ENCODE results near the gene CHID1.
A peak's percentile ranks its signal among the peaks of the same experiment; 100 is the strongest.

Gene CHID1

GRCh38 chr11:862081-862661 is 48.4 kb downstream of the CHID1 start:
- no peak for DNase-seq

- no peak for DNase-seq
Observed at GRCh38 chr11:861105-861479, 49.5 kb downstream of the CHID1 start.

- DNase-seq = no peak
Observed at GRCh38 chr11:860234-861104, 50.1 kb downstream of the CHID1 start.

GRCh38 chr11:859394-860131 is 51.0 kb downstream of the CHID1 start:
- peak; percentile 45 for DNase-seq

GRCh38 chr11:858762-859339 is 51.8 kb downstream of the CHID1 start:
- no peak for DNase-seq

- DNase-seq = no peak
Observed at GRCh38 chr11:858053-858761, 52.4 kb downstream of the CHID1 start.

GRCh38 chr11:856397-856796 is 54.2 kb downstream of the CHID1 start:
- no peak for DNase-seq

- DNase-seq = no peak
Observed at GRCh38 chr11:855796-856195, 54.8 kb downstream of the CHID1 start.

- no peak for DNase-seq
Observed at GRCh38 chr11:855330-855674, 55.3 kb downstream of the CHID1 start.

GRCh38 chr11:854601-855329 is 55.8 kb downstream of the CHID1 start:
- no peak for DNase-seq

- no peak for DNase-seq
Observed at GRCh38 chr11:853682-854448, 56.7 kb downstream of the CHID1 start.

- DNase-seq = no peak
Observed at GRCh38 chr11:852762-853161, 57.8 kb downstream of the CHID1 start.

GRCh38 chr11:850775-851763 is 59.5 kb downstream of the CHID1 start:
- no peak for DNase-seq

GRCh38 chr11:849951-850774 is 60.4 kb downstream of the CHID1 start:
- no peak for DNase-seq

GRCh38 chr11:849104-849824 is 61.3 kb downstream of the CHID1 start:
- DNase-seq = no peak

GRCh38 chr11:848380-848931 is 62.2 kb downstream of the CHID1 start:
- DNase-seq = no peak

- DNase-seq = no peak
Observed at GRCh38 chr11:847876-848275, 62.7 kb downstream of the CHID1 start.

GRCh38 chr11:846496-847098 is 64.0 kb downstream of the CHID1 start:
- no peak for DNase-seq
